SK-N-SH treated with all-trans-retinoic acid at 6 μM for 48 hours (cell line): Measurements from ENCODE around the gene AP1G2.

ENCODE experiments used
- ATAC-seq: fragments of 200-7000 bp; cut with Tn5 transposase; 3 replicates; pipeline ENCODE4 v1.9.1; 2020; ENCODE audit warnings: mild to moderate bottlenecking, moderate library complexity
- ARNTL ChIP-seq: fragments of 450-650 bp; formaldehyde crosslinking; IDR thresholded peaks from 2 replicates; pipeline ENCODE4 v1.5.0; 2020; ENCODE audit warnings: low read depth, mild to moderate bottlenecking, moderate library complexity, borderline replicate concordance
- BACH2 ChIP-seq: fragments of 250-450 bp; sonication (Bioruptor Pico); IDR thresholded peaks from 2 replicates; pipeline ENCODE4 v1.9.0; 2021; ENCODE audit warnings: mild to moderate bottlenecking, borderline replicate concordance
- CSRNP3 ChIP-seq: fragments of 250-450 bp; sonication (Bioruptor Pico); IDR thresholded peaks from 2 replicates; pipeline ENCODE4 v1.5.1; 2021; ENCODE audit warnings: mild to moderate bottlenecking, moderate library complexity
- ESRRG ChIP-seq: fragments of 250-450 bp; sonication (Bioruptor Pico); IDR thresholded peaks from 2 replicates; pipeline ENCODE4 v1.6.1; 2021; ENCODE audit warnings: mild to moderate bottlenecking
- GLIS3 ChIP-seq: fragments of 250-450 bp; sonication (Bioruptor Pico); IDR thresholded peaks from 2 replicates; pipeline ENCODE4 v1.5.0; 2020; ENCODE audit warnings: mild to moderate bottlenecking, moderate library complexity
- ISL1 ChIP-seq: fragments of 250-450 bp; sonication (Bioruptor Pico); IDR thresholded peaks from 2 replicates; pipeline ENCODE4 v2.1.2; 2022; ENCODE audit warnings: mild to moderate bottlenecking, moderate library complexity
- POU6F1 ChIP-seq: fragments of 250-450 bp; sonication (Bioruptor Pico); IDR thresholded peaks from 2 replicates; pipeline ENCODE4 v1.8.0; 2021; ENCODE audit warnings: low read depth, mild to moderate bottlenecking, moderate library complexity, borderline replicate concordance
- PPARA ChIP-seq: fragments of 250-450 bp; sonication (Bioruptor Pico); IDR thresholded peaks from 2 replicates; pipeline ENCODE4 v1.5.0; 2020; ENCODE audit warnings: mild to moderate bottlenecking, borderline replicate concordance
- RARB ChIP-seq: fragments of 250-450 bp; sonication (Bioruptor Pico); IDR thresholded peaks from 2 replicates; pipeline ENCODE4 v1.8.0; 2021; ENCODE audit warnings: mild to moderate bottlenecking, moderate library complexity
- TCF4 ChIP-seq: fragments of 250-450 bp; sonication (Bioruptor Pico); IDR thresholded peaks from 2 replicates; pipeline ENCODE4 v1.8.0; 2021; ENCODE audit warnings: mild to moderate bottlenecking, moderate library complexity, borderline replicate concordance
- TSHZ2 ChIP-seq: fragments of 250-450 bp; sonication (Bioruptor Pico); IDR thresholded peaks from 2 replicates; pipeline ENCODE4 v1.5.0; 2020; ENCODE audit warnings: mild to moderate bottlenecking, moderate library complexity
- ZC3H10 ChIP-seq: fragments of 250-450 bp; sonication (Bioruptor Pico); IDR thresholded peaks from 2 replicates; pipeline ENCODE4 v1.5.1; 2021; ENCODE audit warnings: mild to moderate bottlenecking, moderate library complexity
- ZFP3 ChIP-seq: fragments of 250-450 bp; sonication (Bioruptor Pico); IDR thresholded peaks from 2 replicates; pipeline ENCODE4 v1.5.0; 2020; ENCODE audit warnings: mild to moderate bottlenecking, moderate library complexity
- ZFP30 ChIP-seq: fragments of 450-650 bp; formaldehyde crosslinking; IDR thresholded peaks from 2 replicates; pipeline ENCODE4 v1.5.0; 2022; ENCODE audit warnings: mild to moderate bottlenecking, moderate library complexity
- ZNF565 ChIP-seq: fragments of 450-650 bp; formaldehyde crosslinking; conservative IDR thresholded peaks from 2 replicates; pipeline ENCODE4 v1.5.0; 2020; ENCODE audit warnings: low read depth, mild to moderate bottlenecking, moderate library complexity
- ZNF70 ChIP-seq: fragments of 450-650 bp; formaldehyde crosslinking; IDR thresholded peaks from 2 replicates; pipeline ENCODE4 v1.5.0; 2020; ENCODE audit warnings: mild to moderate bottlenecking, moderate library complexity
- ZNF8 ChIP-seq: fragments of 450-650 bp; formaldehyde crosslinking; IDR thresholded peaks from 2 replicates; pipeline ENCODE4 v1.5.0; 2020; ENCODE audit warnings: mild to moderate bottlenecking, moderate library complexity
- TF ChIP-seq, protein P1 (sequence below): fragments of 250-450 bp; sonication (Bioruptor Pico); IDR thresholded peaks from 2 replicates; pipeline ENCODE4 v1.8.0; 2020; ENCODE audit warnings: mild to moderate bottlenecking, moderate library complexity, borderline replicate concordance

AP1G2 gene

GRCh38 chr14:23529016-23529415 lies 38.6 kb downstream of the AP1G2 start:
- ATAC-seq, result no peak
- TF ChIP-seq, protein P1, sequence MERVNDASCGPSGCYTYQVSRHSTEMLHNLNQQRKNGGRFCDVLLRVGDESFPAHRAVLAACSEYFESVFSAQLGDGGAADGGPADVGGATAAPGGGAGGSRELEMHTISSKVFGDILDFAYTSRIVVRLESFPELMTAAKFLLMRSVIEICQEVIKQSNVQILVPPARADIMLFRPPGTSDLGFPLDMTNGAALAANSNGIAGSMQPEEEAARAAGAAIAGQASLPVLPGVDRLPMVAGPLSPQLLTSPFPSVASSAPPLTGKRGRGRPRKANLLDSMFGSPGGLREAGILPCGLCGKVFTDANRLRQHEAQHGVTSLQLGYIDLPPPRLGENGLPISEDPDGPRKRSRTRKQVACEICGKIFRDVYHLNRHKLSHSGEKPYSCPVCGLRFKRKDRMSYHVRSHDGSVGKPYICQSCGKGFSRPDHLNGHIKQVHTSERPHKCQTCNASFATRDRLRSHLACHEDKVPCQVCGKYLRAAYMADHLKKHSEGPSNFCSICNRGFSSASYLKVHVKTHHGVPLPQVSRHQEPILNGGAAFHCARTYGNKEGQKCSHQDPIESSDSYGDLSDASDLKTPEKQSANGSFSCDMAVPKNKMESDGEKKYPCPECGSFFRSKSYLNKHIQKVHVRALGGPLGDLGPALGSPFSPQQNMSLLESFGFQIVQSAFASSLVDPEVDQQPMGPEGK (CRISPR knock-in tag), result no peak
- TF ChIP-seq GLIS3 (CRISPR knock-in tag) (no peak), TCF4 (CRISPR knock-in tag) (no peak), ZFP30 (CRISPR knock-in tag) (no peak), CSRNP3 (CRISPR knock-in tag) (no peak), ZNF565 (CRISPR knock-in tag) (no peak), ZFP3 (CRISPR knock-in tag) (no peak), ESRRG (CRISPR knock-in tag) (no peak), PPARA (CRISPR knock-in tag) (no peak), TSHZ2 (CRISPR knock-in tag) (no peak), ZNF70 (CRISPR knock-in tag) (no peak)
- TF ChIP-seq, all 23 proteins: peak for 0

DNA sequence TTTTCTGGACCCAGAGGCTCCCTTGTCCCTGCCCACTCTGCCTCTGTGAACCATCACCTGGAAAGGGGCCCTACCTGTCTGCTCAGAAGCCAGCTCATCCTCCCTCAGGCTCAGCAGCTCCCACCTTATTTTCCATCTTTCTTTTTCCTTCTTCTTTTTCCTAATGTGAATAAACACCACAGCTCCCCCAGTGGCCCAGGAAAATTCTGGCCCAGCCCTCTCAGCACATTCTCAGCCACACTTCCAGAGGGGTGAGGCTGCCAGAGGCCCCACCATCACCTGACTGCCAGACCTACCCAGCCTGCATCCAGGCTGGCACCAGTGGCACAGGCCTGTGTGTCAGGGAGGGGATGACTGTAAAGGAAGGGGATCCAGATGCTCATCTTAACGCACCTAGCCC lies 39.0 kb downstream of the AP1G2 start:
- ATAC-seq, result peak; percentile 57

More for the DNA sequence above, 39.0 kb downstream of the AP1G2 start:
- TF ChIP-seq ZC3H10 (no peak), ISL1 (CRISPR knock-in tag) (no peak), CSRNP3 (CRISPR knock-in tag) (no peak), ZNF565 (CRISPR knock-in tag) (no peak), ARNTL (no peak), POU6F1 (CRISPR knock-in tag) (no peak), ZFP3 (CRISPR knock-in tag) (no peak), ZNF8 (CRISPR knock-in tag) (no peak), ZNF70 (CRISPR knock-in tag) (no peak), BACH2 (CRISPR knock-in tag) (no peak), GLIS3 (CRISPR knock-in tag) (no peak), PPARA (CRISPR knock-in tag) (no peak), RARB (CRISPR knock-in tag) (no peak), TCF4 (CRISPR knock-in tag) (no peak)
- TF ChIP-seq, protein P1 (CRISPR knock-in tag), result no peak
